ENCODE data around the gene IL17REL. TPM values are rescaled to one million over a fixed set of nuclear protein-coding genes. Genes with fewer than 3 reads are reported as not detected.

Gene IL17REL
- total and polyA plus RNA-seq, 2 of the 13 experiments (the other 11 are each of a cell fraction or from before 2014, with no cell fraction given), result not detected

- TF ChIP-seq, protein P1, sequence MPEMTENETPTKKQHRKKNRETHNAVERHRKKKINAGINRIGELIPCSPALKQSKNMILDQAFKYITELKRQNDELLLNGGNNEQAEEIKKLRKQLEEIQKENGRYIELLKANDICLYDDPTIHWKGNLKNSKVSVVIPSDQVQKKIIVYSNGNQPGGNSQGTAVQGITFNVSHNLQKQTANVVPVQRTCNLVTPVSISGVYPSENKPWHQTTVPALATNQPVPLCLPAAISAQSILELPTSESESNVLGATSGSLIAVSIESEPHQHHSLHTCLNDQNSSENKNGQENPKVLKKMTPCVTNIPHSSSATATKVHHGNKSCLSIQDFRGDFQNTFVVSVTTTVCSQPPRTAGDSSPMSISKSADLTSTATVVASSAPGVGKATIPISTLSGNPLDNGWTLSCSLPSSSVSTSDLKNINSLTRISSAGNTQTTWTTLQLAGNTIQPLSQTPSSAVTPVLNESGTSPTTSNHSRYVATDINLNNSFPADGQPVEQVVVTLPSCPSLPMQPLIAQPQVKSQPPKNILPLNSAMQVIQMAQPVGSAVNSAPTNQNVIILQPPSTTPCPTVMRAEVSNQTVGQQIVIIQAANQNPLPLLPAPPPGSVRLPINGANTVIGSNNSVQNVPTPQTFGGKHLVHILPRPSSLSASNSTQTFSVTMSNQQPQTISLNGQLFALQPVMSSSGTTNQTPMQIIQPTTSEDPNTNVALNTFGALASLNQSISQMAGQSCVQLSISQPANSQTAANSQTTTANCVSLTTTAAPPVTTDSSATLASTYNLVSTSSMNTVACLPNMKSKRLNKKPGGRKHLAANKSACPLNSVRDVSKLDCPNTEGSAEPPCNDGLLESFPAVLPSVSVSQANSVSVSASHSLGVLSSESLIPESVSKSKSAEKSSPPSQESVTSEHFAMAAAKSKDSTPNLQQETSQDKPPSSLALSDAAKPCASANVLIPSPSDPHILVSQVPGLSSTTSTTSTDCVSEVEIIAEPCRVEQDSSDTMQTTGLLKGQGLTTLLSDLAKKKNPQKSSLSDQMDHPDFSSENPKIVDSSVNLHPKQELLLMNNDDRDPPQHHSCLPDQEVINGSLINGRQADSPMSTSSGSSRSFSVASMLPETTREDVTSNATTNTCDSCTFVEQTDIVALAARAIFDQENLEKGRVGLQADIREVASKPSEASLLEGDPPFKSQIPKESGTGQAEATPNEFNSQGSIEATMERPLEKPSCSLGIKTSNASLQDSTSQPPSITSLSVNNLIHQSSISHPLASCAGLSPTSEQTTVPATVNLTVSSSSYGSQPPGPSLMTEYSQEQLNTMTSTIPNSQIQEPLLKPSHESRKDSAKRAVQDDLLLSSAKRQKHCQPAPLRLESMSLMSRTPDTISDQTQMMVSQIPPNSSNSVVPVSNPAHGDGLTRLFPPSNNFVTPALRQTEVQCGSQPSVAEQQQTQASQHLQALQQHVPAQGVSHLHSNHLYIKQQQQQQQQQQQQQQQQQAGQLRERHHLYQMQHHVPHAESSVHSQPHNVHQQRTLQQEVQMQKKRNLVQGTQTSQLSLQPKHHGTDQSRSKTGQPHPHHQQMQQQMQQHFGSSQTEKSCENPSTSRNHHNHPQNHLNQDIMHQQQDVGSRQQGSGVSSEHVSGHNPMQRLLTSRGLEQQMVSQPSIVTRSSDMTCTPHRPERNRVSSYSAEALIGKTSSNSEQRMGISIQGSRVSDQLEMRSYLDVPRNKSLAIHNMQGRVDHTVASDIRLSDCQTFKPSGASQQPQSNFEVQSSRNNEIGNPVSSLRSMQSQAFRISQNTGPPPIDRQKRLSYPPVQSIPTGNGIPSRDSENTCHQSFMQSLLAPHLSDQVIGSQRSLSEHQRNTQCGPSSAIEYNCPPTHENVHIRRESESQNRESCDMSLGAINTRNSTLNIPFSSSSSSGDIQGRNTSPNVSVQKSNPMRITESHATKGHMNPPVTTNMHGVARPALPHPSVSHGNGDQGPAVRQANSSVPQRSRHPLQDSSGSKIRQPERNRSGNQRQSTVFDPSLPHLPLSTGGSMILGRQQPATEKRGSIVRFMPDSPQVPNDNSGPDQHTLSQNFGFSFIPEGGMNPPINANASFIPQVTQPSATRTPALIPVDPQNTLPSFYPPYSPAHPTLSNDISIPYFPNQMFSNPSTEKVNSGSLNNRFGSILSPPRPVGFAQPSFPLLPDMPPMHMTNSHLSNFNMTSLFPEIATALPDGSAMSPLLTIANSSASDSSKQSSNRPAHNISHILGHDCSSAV (CRISPR knock-in tag; IDR thresholded peaks at IDR 0.05; ENCODE audit: borderline replicate concordance), result no peak
- TF ChIP-seq ZNF781 (CRISPR knock-in tag; IDR thresholded peaks at IDR 0.05; ENCODE audit: borderline replicate concordance, not compliant biosample characterization) (no peak), JUND (CRISPR knock-in tag; IDR thresholded peaks at IDR 0.05) (no peak), SP2 (CRISPR knock-in tag; IDR thresholded peaks at IDR 0.05) (no peak), RCOR2 (CRISPR knock-in tag; IDR thresholded peaks at IDR 0.05) (no peak)
- TF ChIP-seq, protein P2, sequence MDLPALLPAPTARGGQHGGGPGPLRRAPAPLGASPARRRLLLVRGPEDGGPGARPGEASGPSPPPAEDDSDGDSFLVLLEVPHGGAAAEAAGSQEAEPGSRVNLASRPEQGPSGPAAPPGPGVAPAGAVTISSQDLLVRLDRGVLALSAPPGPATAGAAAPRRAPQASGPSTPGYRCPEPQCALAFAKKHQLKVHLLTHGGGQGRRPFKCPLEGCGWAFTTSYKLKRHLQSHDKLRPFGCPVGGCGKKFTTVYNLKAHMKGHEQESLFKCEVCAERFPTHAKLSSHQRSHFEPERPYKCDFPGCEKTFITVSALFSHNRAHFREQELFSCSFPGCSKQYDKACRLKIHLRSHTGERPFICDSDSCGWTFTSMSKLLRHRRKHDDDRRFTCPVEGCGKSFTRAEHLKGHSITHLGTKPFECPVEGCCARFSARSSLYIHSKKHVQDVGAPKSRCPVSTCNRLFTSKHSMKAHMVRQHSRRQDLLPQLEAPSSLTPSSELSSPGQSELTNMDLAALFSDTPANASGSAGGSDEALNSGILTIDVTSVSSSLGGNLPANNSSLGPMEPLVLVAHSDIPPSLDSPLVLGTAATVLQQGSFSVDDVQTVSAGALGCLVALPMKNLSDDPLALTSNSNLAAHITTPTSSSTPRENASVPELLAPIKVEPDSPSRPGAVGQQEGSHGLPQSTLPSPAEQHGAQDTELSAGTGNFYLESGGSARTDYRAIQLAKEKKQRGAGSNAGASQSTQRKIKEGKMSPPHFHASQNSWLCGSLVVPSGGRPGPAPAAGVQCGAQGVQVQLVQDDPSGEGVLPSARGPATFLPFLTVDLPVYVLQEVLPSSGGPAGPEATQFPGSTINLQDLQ (CRISPR knock-in tag; IDR thresholded peaks at IDR 0.05), result no peak
Measured at GRCh38 chr22:50048836-50049235, 36.3 kb upstream of the IL17REL start (continued).

All from HepG2 (cell line).